HEK293 (cell line): Measurements from ENCODE around the gene ZNF672.

Source experiments
- CTCF ChIA-PET: fragments of 350-600 bp; formaldehyde crosslinking; extraction: SDS; loops from one replicate; lab custom pipeline; 2021; ENCODE audit warnings: antibody characterized with exemption; lab: Yijun Ruan, JAX
- POLR2A ChIA-PET: fragments of 300-600 bp; formaldehyde crosslinking; extraction: SDS; loops from one replicate; lab custom pipeline; 2020; ENCODE audit warnings: antibody characterized with exemption, inconsistent platforms; lab: Yijun Ruan, JAX
- H3K27ac ChIP-seq: fragments of 200-500 bp; sonication (Bioruptor generic); 2 replicates; pipeline ENCODE4 v1.5.1; 2014; ENCODE audit warnings: low read depth, low read length, control low read depth, inconsistent platforms; ENCODE audit errors: extremely low read depth
- H3K36me3 ChIP-seq, 2 experiments: fragments of 200-500 bp in 1 of 2; sonication (Bioruptor generic) in 1 of 2; 1 replicate in 1 of 2; 2 replicates in 1 of 2; pipeline ENCODE4 v1.5.1; 2014 to 2017; ENCODE audit warnings: inconsistent platforms in 2 of 2, low read length in 2 of 2; ENCODE audit not compliant: control insufficient read depth in 2 of 2, insufficient read depth in 1 of 2
- H3K4me1 ChIP-seq: fragments of 200-500 bp; sonication (Bioruptor generic); 2 replicates; pipeline ENCODE4 v1.5.1; 2014; ENCODE audit warnings: mild to moderate bottlenecking, low read length, inconsistent platforms; ENCODE audit not compliant: control insufficient read depth, insufficient read depth
- H3K4me3 ChIP-seq: 2 replicates; pipeline ENCODE4 v1.5.1; 2011; ENCODE audit warnings: low read depth, mild to moderate bottlenecking, control low read depth, low read length, moderate library complexity
- H3K9me3 ChIP-seq: fragments of 200-500 bp; sonication (Bioruptor generic); 2 replicates; pipeline ENCODE4 v1.5.1; 2014; ENCODE audit warnings: low read depth, low read length, inconsistent platforms; ENCODE audit not compliant: control insufficient read depth, insufficient read depth
- GLI4 ChIP-seq: fragments of 450-650 bp; formaldehyde crosslinking; IDR thresholded peaks from 2 replicates; pipeline ENCODE4 v1.5.1; 2016; ENCODE audit warnings: missing biosample characterization, missing genetic modification characterization
- HOXA7 ChIP-seq: sonication (generic); formaldehyde crosslinking; IDR thresholded peaks from 2 replicates; pipeline ENCODE4 v1.8.1; 2022; ENCODE audit warnings: missing genetic modification reagents, borderline replicate concordance
- MYNN ChIP-seq: fragments of 450-650 bp; formaldehyde crosslinking; IDR thresholded peaks from 2 replicates; pipeline ENCODE4 v1.5.1; 2016; ENCODE audit warnings: missing biosample characterization, missing genetic modification characterization, borderline replicate concordance
- PRDM1 ChIP-seq: fragments of 450-650 bp; formaldehyde crosslinking; IDR thresholded peaks from 2 replicates; pipeline ENCODE4; 2016; ENCODE audit warnings: missing biosample characterization, missing genetic modification characterization
- REST ChIP-seq: fragments of 450-650 bp; formaldehyde crosslinking; IDR thresholded peaks from 2 replicates; pipeline ENCODE4 v1.5.1; 2016; ENCODE audit warnings: missing biosample characterization, missing genetic modification characterization
- SCRT2 ChIP-seq: fragments of 450-650 bp; formaldehyde crosslinking; IDR thresholded peaks from 2 replicates; pipeline ENCODE4 v1.5.1; 2016; ENCODE audit warnings: missing biosample characterization, missing genetic modification characterization
- ZFP3 ChIP-seq: fragments of 450-650 bp; formaldehyde crosslinking; IDR thresholded peaks from 2 replicates; pipeline ENCODE4 v1.5.1; 2016; ENCODE audit warnings: low read depth, missing biosample characterization, missing genetic modification characterization
- ZNF169 ChIP-seq: fragments of 450-650 bp; formaldehyde crosslinking; IDR thresholded peaks from 2 replicates; pipeline ENCODE4 v1.5.1; 2016; ENCODE audit warnings: missing biosample characterization, missing genetic modification characterization
- ZNF175 ChIP-seq: fragments of 450-650 bp; formaldehyde crosslinking; IDR thresholded peaks from 2 replicates; pipeline ENCODE4 v1.5.1; 2016; ENCODE audit warnings: missing biosample characterization, missing genetic modification characterization
- ZNF184 ChIP-seq: fragments of 450-650 bp; IDR thresholded peaks from 2 replicates; pipeline ENCODE4 v1.5.1; 2018; ENCODE audit warnings: missing biosample characterization, mild to moderate bottlenecking, missing genetic modification characterization
- ZNF366 ChIP-seq: fragments of 450-650 bp; formaldehyde crosslinking; conservative IDR thresholded peaks from 2 replicates; pipeline ENCODE4 v1.5.1; 2016; ENCODE audit warnings: missing biosample characterization, missing genetic modification characterization
- ZNF391 ChIP-seq: fragments of 450-650 bp; formaldehyde crosslinking; IDR thresholded peaks from 2 replicates; pipeline ENCODE4 v1.5.1; 2016; ENCODE audit warnings: low read depth, missing biosample characterization, missing genetic modification characterization, borderline replicate concordance
- ZNF404 ChIP-seq: fragments of 450-650 bp; formaldehyde crosslinking; IDR thresholded peaks from 2 replicates; pipeline ENCODE4 v1.5.1; 2017; ENCODE audit warnings: missing biosample characterization, missing genetic modification characterization
- ZNF501 ChIP-seq: fragments of 450-650 bp; formaldehyde crosslinking; IDR thresholded peaks from 2 replicates; pipeline ENCODE4 v1.5.1; 2016; ENCODE audit warnings: missing biosample characterization, missing genetic modification characterization
- ZNF530 ChIP-seq: fragments of 450-650 bp; formaldehyde crosslinking; IDR thresholded peaks from 2 replicates; pipeline ENCODE4 v1.5.1; 2016; ENCODE audit warnings: low read depth, missing biosample characterization, missing genetic modification characterization
- ZNF561 ChIP-seq: fragments of 450-650 bp; IDR thresholded peaks from 2 replicates; pipeline ENCODE4 v1.5.1; 2018; ENCODE audit warnings: missing biosample characterization, missing genetic modification characterization, borderline replicate concordance
- ZNF571 ChIP-seq: fragments of 450-650 bp; formaldehyde crosslinking; IDR thresholded peaks from 2 replicates; pipeline ENCODE4 v1.5.0; 2017; ENCODE audit warnings: missing biosample characterization, missing genetic modification characterization
- ZNF596 ChIP-seq: fragments of 450-650 bp; IDR thresholded peaks from 2 replicates; pipeline ENCODE4 v1.5.0; 2018; ENCODE audit warnings: missing biosample characterization, mild to moderate bottlenecking, missing genetic modification characterization, moderate library complexity
- ZNF670 ChIP-seq: fragments of 450-650 bp; formaldehyde crosslinking; IDR thresholded peaks from 2 replicates; pipeline ENCODE4 v1.5.1; 2016; ENCODE audit warnings: missing biosample characterization, missing genetic modification characterization, low read depth
- ZNF777 ChIP-seq: fragments of 450-650 bp; formaldehyde crosslinking; IDR thresholded peaks from 2 replicates; pipeline ENCODE4 v1.5.1; 2017; ENCODE audit warnings: missing biosample characterization, missing genetic modification characterization, borderline replicate concordance
- TF ChIP-seq, protein P1 (sequence below): IDR thresholded peaks from 2 replicates; pipeline ENCODE4 v1.6.1; 2011; ENCODE audit warnings: mild to moderate bottlenecking, low read depth, low read length, borderline replicate concordance
- TF ChIP-seq, protein P2 (sequence below): fragments of 450-650 bp; formaldehyde crosslinking; IDR thresholded peaks from 2 replicates; pipeline ENCODE4 v1.5.1; 2017; ENCODE audit warnings: missing biosample characterization, missing genetic modification characterization

Gene ZNF672

GRCh38 chr1:248856176-248856575 lies 18.2 kb downstream of the ZNF672 start:
- Histone ChIP-seq H3K4me1 (no peaks in the 10 kb centered on the region), H3K27ac (no peak overlapping the region)
- POLR2A ChIA-PET, result interaction anchor here (1.5 kb wide), 1 partner anchor 18 kb away, joined by 3 read pairs; the partner anchor contains the start of gene ZNF672

DNA sequence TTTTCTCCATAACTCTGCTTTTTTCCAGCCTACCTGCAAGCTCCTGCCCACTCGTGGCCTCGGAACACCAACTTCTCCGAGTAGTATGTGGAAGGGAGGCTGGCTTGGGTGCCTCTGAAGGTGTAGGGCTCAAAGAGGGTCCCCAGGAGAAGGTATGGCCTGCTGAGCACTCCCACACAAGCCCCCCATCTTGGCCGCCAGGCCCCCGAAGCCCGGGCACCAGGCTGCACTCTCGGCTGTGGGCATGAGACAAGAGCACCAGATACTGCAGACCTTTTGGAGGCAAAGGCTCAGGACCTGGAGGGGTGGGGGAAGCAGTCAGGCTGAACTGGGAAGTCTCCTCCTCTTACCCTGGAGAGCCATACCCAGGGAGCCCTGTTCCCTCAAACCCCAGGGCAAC lies 19.2 kb downstream of the ZNF672 start:
- Histone ChIP-seq H3K36me3 (peaks cover 0 to 50% of the 10 kb centered on the region in 2 experiments; a peak in 1 of 3 replicates), H3K4me3 (no peak overlapping the region), H3K27ac (no peak overlapping the region), H3K4me1 (no peaks in the 10 kb centered on the region), H3K9me3 (no peaks in the 10 kb centered on the region)
- POLR2A ChIA-PET, result interaction anchor here (1.5 kb wide), 1 partner anchor 19 kb away, joined by 3 read pairs; the partner anchor contains the start of gene ZNF672
- CTCF ChIA-PET, result no interaction called here
- TF ChIP-seq ZNF175 (tag by site-specific recombination), result no peak
- TF ChIP-seq SCRT2 (tag by site-specific recombination), result no peak
- TF ChIP-seq PRDM1, result no peak
- no peak for TF ChIP-seq ZNF530
- no peak for TF ChIP-seq ZNF501 (tag by site-specific recombination)
- TF ChIP-seq ZNF404, result no peak
- TF ChIP-seq ZNF169, result no peak
- no peak for TF ChIP-seq ZNF184 (tag by site-specific recombination)
- TF ChIP-seq REST (tag by site-specific recombination), result no peak
- no peak for TF ChIP-seq ZNF777 (tag by site-specific recombination)
- no peak for TF ChIP-seq GLI4 (tag by site-specific recombination)
- no peak for TF ChIP-seq ZNF670 (tag by site-specific recombination)
- TF ChIP-seq HOXA7, result no peak
- no peak for TF ChIP-seq ZFP3 (tag by site-specific recombination)
- TF ChIP-seq, all 188 proteins: peak for 0

More at GRCh38 chr1:248856176-248856575, 18.2 kb downstream of the ZNF672 start:
- Histone ChIP-seq H3K9me3 (no peaks in the 10 kb centered on the region), H3K4me3 (no peak overlapping the region), H3K36me3 (peaks cover 0 to 61% of the 10 kb centered on the region in 2 experiments; a peak in 1 of 3 replicates)
- CTCF ChIA-PET, result no interaction called here
- TF ChIP-seq ZNF571 (tag by site-specific recombination), result no peak
- no peak for TF ChIP-seq ZNF366 (tag by site-specific recombination)
- TF ChIP-seq, protein P1, sequence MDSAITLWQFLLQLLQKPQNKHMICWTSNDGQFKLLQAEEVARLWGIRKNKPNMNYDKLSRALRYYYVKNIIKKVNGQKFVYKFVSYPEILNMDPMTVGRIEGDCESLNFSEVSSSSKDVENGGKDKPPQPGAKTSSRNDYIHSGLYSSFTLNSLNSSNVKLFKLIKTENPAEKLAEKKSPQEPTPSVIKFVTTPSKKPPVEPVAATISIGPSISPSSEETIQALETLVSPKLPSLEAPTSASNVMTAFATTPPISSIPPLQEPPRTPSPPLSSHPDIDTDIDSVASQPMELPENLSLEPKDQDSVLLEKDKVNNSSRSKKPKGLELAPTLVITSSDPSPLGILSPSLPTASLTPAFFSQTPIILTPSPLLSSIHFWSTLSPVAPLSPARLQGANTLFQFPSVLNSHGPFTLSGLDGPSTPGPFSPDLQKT, result no peak
- no peak for TF ChIP-seq ZNF561 (tag by site-specific recombination)
- TF ChIP-seq ZNF596, result no peak

GRCh38 chr1:248857749-248858095 lies 19.7 kb downstream of the ZNF672 start:
- Histone ChIP-seq H3K27ac (peak overlapping the region; percentile 44; the same call in 1 of the 2 replicates), H3K9me3 (no peaks in the 10 kb centered on the region), H3K4me1 (no peaks in the 10 kb centered on the region), H3K36me3 (peaks cover 0 to 45% of the 10 kb centered on the region in 2 experiments; a peak in 1 of 3 replicates), H3K4me3 (peak overlapping the region; percentile 49)
- TF ChIP-seq ZNF391 (tag by site-specific recombination) (no peak), MYNN (tag by site-specific recombination) (no peak)
- TF ChIP-seq, protein P2, sequence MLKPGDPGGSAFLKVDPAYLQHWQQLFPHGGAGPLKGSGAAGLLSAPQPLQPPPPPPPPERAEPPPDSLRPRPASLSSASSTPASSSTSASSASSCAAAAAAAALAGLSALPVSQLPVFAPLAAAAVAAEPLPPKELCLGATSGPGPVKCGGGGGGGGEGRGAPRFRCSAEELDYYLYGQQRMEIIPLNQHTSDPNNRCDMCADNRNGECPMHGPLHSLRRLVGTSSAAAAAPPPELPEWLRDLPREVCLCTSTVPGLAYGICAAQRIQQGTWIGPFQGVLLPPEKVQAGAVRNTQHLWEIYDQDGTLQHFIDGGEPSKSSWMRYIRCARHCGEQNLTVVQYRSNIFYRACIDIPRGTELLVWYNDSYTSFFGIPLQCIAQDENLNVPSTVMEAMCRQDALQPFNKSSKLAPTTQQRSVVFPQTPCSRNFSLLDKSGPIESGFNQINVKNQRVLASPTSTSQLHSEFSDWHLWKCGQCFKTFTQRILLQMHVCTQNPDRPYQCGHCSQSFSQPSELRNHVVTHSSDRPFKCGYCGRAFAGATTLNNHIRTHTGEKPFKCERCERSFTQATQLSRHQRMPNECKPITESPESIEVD, result no peak
- ChIA-PET POLR2A (interaction anchor here (1.5 kb wide), 1 partner anchor 20 kb away, joined by 8 read pairs; the partner anchor contains the start of gene ZNF672), CTCF (interaction anchor here (0.7 to 1.1 kb wide), 2 partner anchors 8 to 12 kb away, joined by 3 to 4 read pairs; no protein-coding TSS in a partner anchor)
